ENCODE results near the gene CCDC92B.
A peak's percentile ranks its signal among the peaks of the same experiment; 100 is the strongest.
"Not testable (repeated sequence)": the region's sequence is repeated elsewhere in the genome, so short reads cannot be mapped to it uniquely, and the experiment has no call there.

The CCDC92B gene

GRCh38 chr17:2684549-2684948 lies 64.9 kb downstream of the CCDC92B start:
- TF ChIP-seq CTCF (IDR thresholded peaks at IDR 0.05) (no peak), ZFX (IDR thresholded peaks at IDR 0.05; ENCODE audit: borderline replicate concordance) (no peak)
- H3K27ac ChIP-seq: no peak overlapping the region

GRCh38 chr17:2683912-2684311 lies 65.5 kb downstream of the CCDC92B start:
- H3K27ac ChIP-seq: peak overlapping the region; percentile 48
- no peak for TF ChIP-seq CTCF (IDR thresholded peaks at IDR 0.05)
- TF ChIP-seq ZFX (IDR thresholded peaks at IDR 0.05; ENCODE audit: borderline replicate concordance): no peak

GRCh38 chr17:2682176-2682938 lies 67.1 kb downstream of the CCDC92B start:
- TF ChIP-seq ZFX (IDR thresholded peaks at IDR 0.05; ENCODE audit: borderline replicate concordance) (no peak), CTCF (IDR thresholded peaks at IDR 0.05) (no peak)
- peak overlapping the region; percentile 48 for H3K27ac ChIP-seq

- no peak for TF ChIP-seq CTCF (IDR thresholded peaks at IDR 0.05)
- no peak for TF ChIP-seq ZFX (IDR thresholded peaks at IDR 0.05; ENCODE audit: borderline replicate concordance)
- H3K27ac ChIP-seq: no peak overlapping the region
Observed at GRCh38 chr17:2681650-2682049, 67.8 kb downstream of the CCDC92B start.

- no peak overlapping the region for H3K27ac ChIP-seq
- no peak for TF ChIP-seq CTCF (IDR thresholded peaks at IDR 0.05)
- no peak for TF ChIP-seq ZFX (IDR thresholded peaks at IDR 0.05; ENCODE audit: borderline replicate concordance)
Observed at GRCh38 chr17:2680961-2681360, 68.5 kb downstream of the CCDC92B start.

GRCh38 chr17:2679247-2679646 lies 70.2 kb downstream of the CCDC92B start:
- H3K27ac ChIP-seq: not testable (repeated sequence)

Measured in 22Rv1 (cell line).